ENCODE measurements around the gene SMAD7.

GRCh38 chr18:48991676-48992075, 40.9 kb upstream of the SMAD7 start:
- no peak for TF ChIP-seq CTCF (IDR thresholded peaks at IDR 0.05)
- no peak for TF ChIP-seq POLR2A (IDR thresholded peaks at IDR 0.05)
